ENCODE data around the gene TANC1.

The TANC1 gene

DNA sequence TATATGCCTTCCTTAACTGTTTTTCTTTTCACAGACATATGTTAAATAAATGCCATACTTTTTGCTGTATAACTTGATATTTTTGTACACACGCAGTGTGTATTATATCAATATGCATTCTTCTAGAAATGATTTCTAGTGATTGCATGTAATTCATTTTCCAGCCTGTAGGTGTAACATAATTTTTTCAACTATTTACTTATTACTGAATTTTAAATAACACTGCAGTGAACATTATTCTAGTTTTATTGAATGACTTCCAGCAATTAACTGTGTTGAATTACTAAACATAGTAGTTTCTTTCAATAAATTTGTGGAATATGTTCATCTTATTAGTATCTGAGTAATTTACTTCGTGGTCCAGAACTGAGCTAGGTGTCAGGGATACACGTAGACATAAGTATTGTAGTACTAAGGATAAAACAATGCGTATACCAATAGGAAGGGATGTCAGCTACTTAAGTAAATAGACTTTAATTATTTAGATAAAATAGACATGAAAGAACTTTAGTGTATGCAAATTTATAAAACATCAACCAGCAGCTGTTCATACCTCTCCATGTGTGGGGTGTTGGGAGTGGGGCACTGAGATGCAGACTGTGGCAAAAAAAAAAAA is 28.0 kb downstream of the TANC1 start:
- DNase-seq = no peak

DNA sequence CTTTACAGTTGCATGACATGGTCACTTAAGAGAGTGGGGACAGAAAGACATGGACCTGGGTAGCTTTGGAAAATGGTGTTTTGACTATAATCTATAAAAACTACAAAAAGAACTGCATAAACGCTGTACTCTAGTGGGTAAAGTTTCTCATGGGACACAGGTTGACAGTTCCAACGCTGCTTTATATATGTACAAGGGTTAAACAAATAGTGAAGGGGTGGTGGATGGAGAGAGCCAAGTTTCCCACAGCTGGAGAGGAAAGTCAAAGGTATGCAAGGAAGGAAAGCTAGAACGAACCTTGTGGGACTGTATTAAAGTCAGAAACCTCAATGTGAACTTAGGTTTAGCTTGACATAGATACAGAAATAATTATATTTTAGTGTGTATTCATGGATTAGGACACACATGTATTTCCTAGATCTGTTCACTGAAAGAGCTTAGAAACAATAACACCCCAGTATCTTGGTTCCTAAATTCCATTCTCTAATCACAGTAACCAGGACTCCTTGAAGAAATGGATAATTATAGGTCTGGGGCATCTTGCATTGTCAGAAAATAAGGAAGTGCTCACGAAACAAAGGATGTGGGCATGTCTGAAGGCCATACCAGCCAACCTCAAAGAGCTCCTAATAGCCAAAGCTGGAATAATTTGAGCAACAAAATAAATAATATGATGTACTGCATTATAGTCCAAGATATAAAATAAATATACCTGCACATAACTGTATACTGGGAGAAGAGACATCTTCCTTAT is 28.8 kb downstream of the TANC1 start:
- no peak for DNase-seq

DNA sequence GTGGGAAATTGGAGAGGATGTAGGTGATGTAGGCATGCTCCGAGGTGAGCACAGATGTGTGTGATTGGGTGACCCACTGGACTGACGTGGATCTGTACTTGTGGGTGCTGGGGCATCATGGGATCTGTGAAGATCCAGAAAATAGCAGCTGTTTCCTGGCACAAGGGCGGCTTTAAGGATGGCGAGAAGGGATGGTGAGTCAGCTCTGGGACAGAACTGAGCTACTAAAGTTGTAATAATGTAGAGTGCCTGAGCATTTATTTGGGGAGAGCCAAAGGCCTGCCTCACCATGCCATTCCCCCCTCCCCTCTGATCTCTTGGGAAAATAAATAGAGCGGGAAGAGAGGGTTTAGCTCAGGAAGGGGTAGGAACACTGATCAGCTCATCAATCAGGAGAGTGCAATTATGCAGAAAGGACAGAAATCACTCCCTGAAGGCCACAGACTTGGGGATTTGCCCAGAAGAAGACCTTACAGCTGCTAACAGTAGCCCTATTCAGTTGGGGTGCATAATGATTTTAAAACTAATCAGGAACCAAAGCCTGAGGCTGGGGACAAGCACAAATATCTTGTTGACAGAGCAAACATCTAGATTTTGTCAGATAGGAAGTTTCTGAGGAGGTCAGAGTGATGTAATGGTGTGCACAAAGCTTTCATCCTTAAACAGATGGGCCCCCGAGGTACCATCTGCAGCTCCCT is 30.3 kb downstream of the TANC1 start:
- no peak for DNase-seq

DNA sequence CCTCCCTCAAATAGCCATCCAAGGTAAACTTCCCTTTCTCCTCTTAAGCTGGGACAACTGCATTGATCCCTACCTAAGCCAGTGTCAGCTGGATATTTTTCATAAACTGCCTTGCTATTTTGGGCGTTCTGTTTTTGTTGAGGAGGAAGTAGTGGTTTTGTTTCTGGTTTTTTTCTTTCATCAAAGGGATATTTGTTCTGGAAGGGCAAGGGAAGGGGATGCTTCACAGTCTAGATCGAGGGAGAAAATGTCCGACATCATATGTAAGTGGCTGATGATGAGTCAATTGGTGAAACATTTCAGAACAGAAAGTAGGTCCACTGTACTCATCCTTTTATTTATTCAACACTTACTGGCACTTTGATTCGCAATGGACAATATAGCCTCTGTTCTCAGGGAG is 31.0 kb downstream of the TANC1 start:
- no peak for DNase-seq

DNA sequence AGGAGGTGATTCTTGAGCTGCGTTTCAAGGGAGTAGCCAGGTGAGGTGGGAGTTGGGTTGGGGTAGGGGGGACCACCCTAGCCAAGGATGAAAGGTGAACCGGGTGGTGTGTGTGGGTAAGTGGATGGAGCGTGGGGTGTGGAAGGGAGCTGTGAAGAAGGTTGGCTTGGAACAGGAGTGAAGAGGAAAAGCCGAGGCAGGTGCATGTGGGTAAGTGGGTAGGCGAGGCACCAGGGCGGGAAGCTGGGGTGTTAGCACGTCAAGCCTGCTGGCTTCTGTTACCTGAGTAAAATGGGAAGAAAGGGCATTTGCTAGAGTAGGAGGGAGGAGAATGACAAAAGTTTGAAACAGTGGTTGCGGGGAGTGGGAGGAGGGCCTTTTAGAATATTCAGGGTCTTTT is 31.6 kb downstream of the TANC1 start:
- no peak for DNase-seq

DNA sequence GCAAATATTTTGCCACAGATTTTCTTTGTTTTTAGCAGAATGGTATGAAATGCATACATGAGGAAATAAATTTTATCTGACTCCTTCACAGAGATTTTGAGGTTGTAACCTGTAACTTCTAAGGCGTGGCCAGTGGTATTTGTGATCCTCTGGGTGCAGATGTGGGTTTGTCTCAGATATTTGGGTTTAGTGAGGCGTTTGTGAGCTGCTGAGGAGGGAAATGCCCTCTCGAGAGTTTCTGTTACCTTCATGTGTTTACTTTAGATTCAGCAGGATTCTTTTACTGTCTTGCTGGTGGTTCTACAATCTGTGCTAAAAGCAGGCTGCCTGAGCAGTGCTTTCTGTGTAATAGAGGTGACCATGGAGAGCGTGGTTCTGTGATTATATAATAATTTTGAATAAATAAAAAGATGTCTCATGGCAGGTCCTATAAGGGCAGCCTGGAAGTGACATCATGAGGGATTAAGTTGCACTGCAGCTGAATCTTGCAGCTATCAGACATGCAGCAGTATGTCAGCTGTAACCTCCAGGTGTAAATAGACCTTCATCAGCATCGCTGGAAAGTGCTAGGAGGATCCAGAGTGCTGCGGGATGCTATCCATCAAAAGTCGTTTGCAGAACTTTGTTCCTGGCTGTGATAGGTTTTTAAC is 34.1 kb downstream of the TANC1 start:
- no peak for DNase-seq

DNA sequence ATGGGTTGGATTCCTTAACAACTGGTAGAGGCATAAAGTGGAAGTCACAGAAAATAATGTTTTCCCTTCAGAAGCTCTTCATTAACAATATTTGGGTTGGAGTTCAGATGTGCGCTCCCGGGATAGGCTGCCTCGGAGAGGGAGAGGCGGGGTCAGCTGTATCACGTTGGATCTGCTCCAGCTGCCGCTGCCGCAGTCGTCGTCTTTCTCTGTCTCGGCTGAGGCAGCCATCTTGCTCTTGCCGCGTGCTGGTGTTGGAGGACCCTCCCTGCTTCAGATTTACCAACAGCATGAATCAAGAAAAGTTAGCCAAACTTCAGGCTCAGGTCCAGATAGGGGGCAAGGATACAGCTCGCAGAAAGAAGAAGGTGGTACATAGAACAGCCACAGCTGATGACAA is 35.1 kb downstream of the TANC1 start:
- DNase-seq = no peak

DNA sequence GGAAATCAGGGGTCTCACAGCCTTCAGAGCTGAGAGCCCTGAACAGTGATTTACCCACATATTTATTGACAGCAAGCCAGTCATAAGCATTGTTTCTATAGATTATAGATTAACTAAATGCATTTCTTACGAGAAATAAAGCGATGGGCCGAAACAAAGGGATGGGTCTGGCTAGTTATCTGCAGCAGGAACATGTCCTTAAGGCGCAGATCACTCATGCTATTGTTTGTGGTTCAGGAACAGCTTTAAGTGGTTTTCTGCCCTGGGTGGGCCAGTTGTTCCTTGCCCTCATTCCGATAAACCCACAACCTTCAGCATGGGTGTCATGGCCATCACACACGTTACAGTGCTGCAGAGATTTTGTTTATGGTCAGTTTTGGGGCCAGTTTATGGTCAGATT is 36.4 kb downstream of the TANC1 start:
- DNase-seq = no peak

DNA sequence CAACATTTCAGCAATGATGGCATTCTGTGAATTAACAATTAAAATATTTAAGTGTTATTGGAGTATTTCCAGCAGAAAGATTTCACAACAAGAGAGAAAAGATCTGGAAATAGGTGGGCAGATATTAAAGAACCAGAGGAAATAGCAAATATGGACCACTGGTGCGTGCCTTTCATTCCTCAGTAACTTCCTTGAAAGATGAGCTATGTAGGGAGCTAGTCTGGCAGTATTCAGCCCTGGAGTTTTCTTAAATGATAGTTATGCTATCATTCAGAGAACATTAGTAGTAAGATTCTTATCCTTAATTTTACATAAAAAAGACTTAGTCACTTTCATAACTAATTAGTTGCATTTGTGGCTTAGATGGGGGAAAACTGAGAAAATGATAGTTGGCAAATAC is 41.5 kb downstream of the TANC1 start:
- DNase-seq = no peak

DNA sequence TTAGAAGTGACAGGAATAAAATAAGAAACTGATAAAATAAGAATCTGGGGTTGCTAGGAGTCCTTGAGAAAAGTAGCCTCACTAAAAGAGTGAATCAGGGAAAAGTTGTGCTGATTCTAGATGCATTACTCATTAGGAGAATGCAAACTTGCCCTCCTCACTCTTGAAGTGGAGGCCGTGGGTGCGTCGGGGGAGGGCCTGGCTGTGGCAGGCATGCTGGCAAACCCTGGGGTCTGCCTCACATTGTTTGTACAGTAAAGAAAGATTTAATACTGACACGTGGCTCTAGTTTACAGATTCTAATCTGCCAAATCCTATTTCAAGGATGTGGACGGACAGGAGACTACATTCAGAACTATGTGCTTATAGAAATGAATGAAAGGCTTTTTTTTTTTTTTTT is 41.9 kb downstream of the TANC1 start:
- DNase-seq = no peak

DNA sequence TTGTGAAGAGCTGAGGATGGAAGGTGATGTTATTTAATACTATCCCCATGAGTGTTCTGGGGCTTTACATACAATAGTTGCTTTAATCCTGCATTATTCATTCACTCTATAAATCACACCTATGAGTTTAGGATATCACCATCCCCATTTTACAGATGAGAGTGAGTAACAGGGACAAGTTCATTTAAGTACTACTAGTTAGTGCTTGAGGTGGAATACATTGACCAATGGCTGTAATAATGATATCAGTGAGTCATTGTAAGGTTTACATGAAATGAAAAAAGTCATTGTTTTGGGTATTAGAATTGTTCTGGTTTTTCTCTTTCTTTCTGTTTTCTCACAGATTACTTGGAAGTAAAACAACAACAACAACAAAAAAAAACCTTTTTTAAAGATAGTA is 42.5 kb downstream of the TANC1 start:
- DNase-seq = no peak

DNA sequence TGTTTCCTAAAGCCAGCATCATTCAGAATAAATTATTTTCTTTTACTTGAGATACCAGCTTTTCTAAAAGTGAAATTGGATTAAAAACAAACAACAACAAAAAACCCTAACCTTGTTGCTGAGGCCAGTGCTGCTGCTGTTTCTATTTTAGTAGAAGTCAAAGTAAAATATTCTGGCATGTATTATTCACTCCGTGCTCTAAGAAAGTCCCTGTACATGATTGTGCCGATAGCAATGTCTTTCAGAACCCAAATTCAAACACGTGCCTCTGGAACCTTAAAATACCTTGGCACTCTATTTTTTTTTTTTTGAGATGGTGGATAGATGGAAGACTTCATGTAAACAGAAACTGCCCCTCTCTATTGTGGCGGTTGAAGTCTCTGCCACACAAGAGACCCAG is 43.7 kb downstream of the TANC1 start:
- DNase-seq = no peak

DNA sequence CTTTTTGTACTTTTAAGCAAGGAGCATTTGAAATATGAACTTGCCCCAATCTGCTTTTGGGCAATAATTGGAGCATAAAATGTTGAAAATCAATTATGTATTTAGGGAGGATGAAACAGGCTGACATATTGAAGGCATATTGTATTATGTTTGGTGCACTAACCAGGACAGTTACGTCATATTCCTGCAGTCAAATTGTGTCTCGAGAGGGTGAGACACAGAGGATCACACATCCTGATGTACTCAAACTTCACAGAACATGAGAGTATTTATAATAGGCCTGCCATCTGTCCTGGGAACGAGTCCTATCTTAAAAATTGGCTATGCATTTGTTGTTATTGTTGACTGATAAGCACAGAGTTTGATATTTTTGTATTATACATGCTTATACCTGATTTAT is 44.7 kb downstream of the TANC1 start:
- DNase-seq = no peak

DNA sequence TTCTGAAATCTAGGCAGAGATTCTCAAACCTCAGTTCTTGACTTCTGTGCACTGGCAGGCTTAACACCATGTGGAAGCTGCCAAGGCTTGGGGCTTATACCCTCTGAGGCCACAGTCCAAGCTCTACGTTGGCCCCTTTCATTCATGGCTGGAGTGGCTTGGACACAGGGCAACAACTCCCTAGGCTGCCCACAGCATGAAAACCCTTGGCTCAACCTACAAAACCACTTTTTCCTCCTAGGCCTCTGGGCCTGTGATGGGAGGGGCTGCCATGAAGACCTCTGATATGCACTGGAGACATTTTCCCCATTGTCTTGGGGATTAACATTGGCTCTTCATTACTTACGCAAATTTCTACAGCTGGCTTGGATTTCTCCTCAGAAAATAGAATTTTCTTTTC is 46.7 kb downstream of the TANC1 start:
- no peak for DNase-seq

DNA sequence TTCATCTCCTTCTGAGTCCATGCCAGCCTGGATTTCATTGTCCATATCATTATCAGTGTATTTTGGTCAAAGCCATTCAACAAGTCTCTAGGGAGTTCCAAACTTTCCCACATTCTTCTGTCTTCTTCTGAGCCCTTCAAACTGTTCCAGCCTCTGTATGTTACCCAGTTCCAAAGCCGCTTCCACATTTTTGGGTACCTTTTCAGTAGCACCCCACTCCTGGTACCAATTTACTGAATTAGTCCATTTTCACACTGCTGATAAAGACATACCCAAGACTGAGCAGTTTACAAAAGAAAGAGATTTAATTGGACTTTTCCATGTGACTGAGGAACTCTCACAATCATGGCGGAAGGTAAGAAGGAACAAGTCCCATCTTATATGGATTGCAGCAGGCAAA is 47.4 kb downstream of the TANC1 start:
- no peak for DNase-seq

DNA sequence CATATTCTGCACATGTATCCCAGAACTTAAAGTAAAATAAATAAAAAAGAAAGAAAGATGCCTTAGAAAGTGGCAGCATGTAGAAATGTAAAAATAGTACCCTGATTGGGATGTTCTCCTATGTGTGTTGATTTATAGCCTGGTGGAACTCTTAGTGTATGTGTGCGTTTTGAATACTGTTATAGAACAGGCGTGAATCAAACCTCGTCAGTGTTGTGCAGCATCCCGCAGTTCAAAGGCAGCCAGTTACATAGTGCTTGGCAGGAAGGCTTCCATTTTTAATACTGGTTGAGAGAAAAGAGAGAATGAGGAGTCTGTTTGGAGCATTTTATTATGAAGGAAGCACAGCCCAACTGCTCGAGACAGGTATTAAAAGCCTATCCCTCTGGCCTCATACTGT is 49.4 kb downstream of the TANC1 start:
- no peak for DNase-seq

DNA sequence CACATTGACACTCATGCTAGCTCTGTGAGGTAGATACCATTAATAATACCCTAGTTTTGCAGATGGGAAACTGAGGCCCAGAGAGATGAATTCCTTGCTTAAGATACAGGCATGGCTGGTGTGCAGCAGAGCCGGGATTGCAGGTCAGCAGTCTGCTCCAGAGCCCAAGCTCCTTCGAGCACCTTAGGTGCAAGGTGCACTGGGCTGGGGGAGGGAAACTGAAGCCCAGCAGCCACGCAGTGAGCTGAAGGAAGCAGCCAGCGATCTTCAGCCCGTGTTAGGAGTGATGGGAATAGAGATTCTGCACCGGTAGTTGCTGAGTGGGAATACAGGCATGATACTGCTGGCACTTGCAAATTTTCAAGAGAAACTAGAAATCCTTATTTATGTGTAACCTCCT is 50.6 kb downstream of the TANC1 start:
- DNase-seq = no peak

DNA sequence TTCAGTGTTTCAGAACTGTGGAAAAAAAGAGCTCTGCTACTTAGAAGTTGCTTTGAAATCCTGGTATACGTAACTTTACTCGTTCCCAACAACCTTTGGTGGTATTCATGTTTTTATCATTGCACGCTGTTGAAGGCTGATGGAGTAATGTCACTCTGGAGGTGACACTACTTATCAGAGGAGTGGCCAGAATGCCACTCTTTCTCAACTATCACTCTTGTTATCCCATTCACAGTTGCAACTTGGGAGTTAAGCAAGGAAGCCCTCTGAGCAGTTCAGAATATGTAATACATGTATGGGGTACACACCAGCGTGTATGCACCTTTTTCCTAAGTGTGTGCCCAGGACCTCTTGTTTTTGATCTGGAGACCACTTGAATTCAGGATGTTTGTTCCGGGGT is 53.6 kb downstream of the TANC1 start:
- DNase-seq = no peak

DNA sequence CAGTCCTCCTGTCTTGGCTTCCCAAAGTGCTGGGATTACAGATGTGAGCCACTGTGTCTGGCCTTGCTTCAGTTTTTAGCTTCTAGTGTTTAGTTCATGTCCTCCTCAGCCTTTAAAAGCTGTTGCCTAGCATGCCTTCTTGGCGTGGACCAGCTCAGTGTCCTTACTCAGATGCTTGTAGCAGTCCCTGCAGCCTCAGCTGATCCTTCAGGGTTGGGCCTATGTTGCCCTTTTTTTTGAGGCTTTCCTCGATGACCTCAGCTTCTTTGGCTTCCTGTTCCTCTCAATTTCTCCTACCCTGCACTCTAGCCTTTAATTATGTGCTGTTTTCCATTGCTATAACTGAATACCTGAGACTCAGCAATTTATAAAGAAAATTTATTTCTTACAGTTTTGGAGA is 57.7 kb downstream of the TANC1 start:
- no peak for DNase-seq

DNA sequence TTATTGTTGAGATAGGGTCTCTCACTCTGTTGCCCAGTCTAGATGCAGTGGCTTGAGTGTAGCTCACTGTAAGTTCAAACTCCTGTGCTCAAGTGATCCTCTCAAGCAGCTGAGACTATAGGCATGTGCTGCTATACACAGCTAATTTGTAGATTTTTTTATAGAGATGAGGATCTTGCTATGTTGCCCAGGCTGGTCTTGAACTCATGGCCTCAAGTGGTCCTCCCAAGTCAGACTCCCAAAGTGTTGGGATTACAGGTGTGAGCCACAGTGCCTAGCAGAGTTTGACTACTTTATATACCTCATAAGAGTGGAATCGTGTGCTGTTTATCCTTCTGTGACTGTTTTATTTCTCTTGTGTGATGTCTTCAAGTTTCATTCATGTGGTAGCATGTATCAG is 60.3 kb downstream of the TANC1 start:
- DNase-seq = no peak

DNA sequence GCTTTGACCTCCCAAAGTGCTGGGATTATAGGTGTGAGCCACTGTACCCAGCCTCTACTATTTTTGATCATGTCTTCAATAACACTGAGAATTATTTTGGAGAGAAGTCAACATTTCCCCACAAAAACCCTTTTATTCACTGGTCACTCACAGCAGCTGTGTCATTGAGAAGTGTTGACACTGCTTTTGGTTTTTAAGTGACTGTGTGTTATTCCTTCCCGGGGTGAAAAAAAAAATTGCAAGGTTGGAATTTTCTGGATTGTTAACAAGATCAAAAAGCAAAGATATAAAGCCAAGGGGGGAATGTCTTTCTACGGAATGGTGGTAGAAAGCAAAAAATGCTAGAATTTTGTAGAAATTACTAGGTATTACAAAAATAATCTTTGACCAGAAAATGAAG is 61.5 kb downstream of the TANC1 start:
- DNase-seq = no peak

DNA sequence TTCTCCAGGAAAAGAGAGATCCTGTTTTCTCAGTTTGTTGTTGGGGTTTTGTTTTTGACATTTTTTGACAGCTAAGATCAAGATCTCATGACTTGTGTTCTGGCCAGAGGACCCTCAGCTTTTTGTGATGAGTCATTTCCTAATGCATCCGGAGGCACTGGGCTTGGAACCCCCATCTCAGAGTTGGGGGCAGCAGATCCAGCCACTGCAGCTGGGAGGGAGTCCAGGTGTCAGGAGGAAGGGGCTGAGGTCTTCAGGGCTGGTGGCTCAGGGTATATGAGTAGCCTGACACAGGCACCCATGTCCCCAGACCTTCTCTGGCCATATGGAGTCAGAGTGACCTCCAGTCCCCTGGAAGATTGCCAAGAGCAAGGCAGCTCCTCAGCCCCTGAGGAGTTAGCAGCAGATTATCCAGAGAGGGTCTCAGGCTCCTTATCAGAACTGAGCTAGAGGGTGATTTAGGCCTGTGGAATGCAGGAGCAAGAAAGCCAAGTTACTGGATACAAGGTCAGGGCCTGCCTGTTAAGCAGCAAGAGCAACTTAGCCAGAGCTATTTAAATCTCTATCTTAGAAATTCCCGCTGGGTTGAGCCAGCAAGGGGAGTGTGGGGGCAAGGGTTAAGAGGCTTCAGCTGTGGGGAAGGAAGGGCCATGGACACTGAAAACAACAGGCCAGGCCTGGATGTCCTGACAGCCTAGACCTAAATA is 62.4 kb downstream of the TANC1 start:
- DNase-seq = no peak

DNA sequence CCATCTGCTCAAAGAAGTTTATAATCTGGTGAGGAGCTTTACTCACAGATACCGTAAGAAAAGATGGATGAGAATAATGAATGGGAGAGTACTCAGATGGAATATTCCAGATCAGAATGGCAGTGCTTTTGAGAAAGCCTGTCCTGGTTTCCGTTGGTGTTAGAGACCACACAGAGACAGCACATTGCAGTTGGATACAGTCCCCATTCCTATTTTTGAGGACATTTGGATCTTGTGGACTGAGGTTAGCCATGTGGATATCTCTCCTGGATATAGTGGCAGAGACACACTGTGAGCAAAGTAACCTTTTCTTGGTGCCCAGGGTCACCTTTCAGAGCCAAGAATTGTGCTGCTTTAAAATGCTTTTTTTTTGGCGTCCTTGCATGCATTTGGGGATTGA is 63.7 kb downstream of the TANC1 start:
- no peak for DNase-seq
